ENCODE data around the gene LRMDA. TPM values are rescaled to one million over a fixed set of nuclear protein-coding genes. Genes with fewer than 3 reads are reported as not detected.
"Not testable (repeated sequence)": the region's sequence is repeated elsewhere in the genome, so short reads cannot be mapped to it uniquely, and the experiment has no call there.

The LRMDA gene
- total RNA-seq, 1 donor from 2014 or later: 2.1 TPM

DNA sequence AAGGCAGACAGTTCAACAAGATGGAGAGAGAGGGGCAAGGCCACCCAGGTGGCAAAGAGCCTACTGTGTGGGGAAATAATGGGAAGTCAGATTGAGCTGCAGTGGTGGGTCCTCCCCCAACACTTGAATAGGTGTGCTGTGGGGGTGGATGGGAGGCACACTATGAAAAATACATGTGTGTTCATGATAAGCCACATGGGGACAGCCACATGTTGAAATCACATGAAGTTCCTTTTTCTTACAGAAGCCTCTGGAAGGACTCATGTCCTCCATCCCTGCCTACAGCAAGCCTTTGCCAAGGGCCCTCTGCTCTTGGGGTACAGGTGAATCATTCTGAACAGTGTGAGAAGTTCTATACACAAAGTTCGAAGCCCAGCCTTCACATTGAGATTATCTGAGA, 310.9 kb downstream of the LRMDA start:
- no peak for DNase-seq
- no peak overlapping the region for H3K27ac Mint-ChIP-seq (ENCODE audit: unreplicated experiment)
- no peaks in the 10 kb centered on the region for H3K4me1 Mint-ChIP-seq (ENCODE audit: low read depth, unreplicated experiment)
- no peaks in the 10 kb centered on the region for H3K36me3 Mint-ChIP-seq (ENCODE audit: unreplicated experiment)
- H3K27me3 Mint-ChIP-seq (ENCODE audit: unreplicated experiment): no peaks in the 10 kb centered on the region
- H3K9me3 Mint-ChIP-seq (ENCODE audit: unreplicated experiment): no peaks in the 10 kb centered on the region
- TF ChIP-seq, protein P1, sequence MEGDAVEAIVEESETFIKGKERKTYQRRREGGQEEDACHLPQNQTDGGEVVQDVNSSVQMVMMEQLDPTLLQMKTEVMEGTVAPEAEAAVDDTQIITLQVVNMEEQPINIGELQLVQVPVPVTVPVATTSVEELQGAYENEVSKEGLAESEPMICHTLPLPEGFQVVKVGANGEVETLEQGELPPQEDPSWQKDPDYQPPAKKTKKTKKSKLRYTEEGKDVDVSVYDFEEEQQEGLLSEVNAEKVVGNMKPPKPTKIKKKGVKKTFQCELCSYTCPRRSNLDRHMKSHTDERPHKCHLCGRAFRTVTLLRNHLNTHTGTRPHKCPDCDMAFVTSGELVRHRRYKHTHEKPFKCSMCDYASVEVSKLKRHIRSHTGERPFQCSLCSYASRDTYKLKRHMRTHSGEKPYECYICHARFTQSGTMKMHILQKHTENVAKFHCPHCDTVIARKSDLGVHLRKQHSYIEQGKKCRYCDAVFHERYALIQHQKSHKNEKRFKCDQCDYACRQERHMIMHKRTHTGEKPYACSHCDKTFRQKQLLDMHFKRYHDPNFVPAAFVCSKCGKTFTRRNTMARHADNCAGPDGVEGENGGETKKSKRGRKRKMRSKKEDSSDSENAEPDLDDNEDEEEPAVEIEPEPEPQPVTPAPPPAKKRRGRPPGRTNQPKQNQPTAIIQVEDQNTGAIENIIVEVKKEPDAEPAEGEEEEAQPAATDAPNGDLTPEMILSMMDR (IDR thresholded peaks at IDR 0.05; ENCODE audit: partially characterized antibody, unreplicated experiment): no peak
- H3K4me3 Mint-ChIP-seq (ENCODE audit: unreplicated experiment): no peak overlapping the region

DNA sequence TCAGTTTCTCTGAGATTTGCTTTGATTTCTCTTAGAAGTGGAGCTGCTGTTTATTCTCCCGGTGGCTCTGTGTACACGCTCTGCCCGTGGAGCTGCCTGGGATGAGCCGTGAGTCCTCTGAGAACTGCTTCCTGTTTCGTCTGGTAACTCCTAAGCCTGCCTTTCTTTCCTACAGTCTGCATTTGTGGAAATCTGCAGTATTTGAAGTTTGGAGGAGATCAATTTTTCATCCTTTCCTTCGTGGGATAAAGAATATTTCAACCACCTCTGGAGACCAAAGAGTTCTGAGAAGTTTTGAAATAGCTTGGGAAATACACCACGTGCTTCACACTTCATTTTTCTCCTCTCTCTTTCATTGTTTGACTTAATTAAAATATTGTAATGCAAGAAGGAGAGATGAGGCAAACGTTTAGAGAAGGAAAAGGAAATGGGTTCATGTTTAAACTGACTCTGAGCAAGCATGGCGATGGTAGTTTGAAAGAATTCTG, 311.9 kb downstream of the LRMDA start:
- Mint-ChIP-seq H3K9me3 (ENCODE audit: unreplicated experiment) (no peaks in the 10 kb centered on the region), H3K27ac (ENCODE audit: unreplicated experiment) (no peak overlapping the region), H3K4me1 (ENCODE audit: low read depth, unreplicated experiment) (no peaks in the 10 kb centered on the region), H3K4me3 (ENCODE audit: unreplicated experiment) (no peak overlapping the region), H3K27me3 (ENCODE audit: unreplicated experiment) (no peaks in the 10 kb centered on the region), H3K36me3 (ENCODE audit: unreplicated experiment) (no peaks in the 10 kb centered on the region)
- DNase-seq: no peak
- TF ChIP-seq, protein P1 (IDR thresholded peaks at IDR 0.05; ENCODE audit: partially characterized antibody, unreplicated experiment): no peak

DNA sequence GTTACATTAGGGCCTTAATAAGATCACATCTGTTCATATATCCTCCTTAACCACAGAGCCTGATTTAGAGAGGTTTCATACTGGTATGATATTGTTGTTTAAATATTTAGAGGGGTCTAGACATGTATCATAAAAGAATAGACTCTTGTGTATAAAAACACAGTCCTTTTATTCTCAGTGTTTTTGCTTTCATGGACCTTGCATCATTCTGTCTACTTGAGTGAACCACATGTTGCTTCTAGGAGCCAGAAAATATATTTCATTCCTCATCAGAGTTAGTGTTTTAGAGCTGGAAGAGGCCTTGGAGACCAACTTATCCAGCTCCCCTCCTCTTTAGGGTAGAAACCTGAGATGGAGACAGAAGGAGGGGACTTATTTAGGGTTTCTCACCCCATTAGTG, 312.8 kb downstream of the LRMDA start:
- Mint-ChIP-seq H3K36me3 (ENCODE audit: unreplicated experiment) (no peaks in the 10 kb centered on the region), H3K4me3 (ENCODE audit: unreplicated experiment) (no peak overlapping the region), H3K4me1 (ENCODE audit: low read depth, unreplicated experiment) (no peaks in the 10 kb centered on the region), H3K27ac (ENCODE audit: unreplicated experiment) (no peak overlapping the region), H3K9me3 (ENCODE audit: unreplicated experiment) (no peaks in the 10 kb centered on the region), H3K27me3 (ENCODE audit: unreplicated experiment) (no peaks in the 10 kb centered on the region)
- no peak for DNase-seq
- TF ChIP-seq, protein P1 (IDR thresholded peaks at IDR 0.05; ENCODE audit: partially characterized antibody, unreplicated experiment): no peak

DNA sequence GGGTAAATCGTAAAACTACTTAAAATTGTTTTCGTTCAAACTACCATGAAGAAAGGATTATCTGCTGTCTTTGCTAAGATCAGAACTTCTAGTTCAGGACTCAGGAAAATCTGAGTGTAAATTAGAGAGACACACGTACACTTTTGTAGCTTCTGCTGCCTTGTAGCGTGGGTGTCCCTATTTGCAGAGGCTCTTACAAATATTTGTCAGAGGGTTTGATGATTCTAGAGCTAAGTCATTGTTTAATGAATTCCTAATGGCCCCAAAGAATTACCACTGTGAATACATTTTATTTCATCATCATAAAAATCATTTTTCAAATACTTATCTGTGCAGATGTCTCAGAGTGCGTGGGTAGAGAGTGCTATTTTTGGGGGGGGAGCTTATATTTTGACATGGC, 314.9 kb downstream of the LRMDA start:
- no peak for DNase-seq
- no peaks in the 10 kb centered on the region for H3K27me3 Mint-ChIP-seq (ENCODE audit: unreplicated experiment)
- H3K4me1 Mint-ChIP-seq (ENCODE audit: low read depth, unreplicated experiment): no peaks in the 10 kb centered on the region
- no peaks in the 10 kb centered on the region for H3K36me3 Mint-ChIP-seq (ENCODE audit: unreplicated experiment)
- TF ChIP-seq, protein P1 (IDR thresholded peaks at IDR 0.05; ENCODE audit: partially characterized antibody, unreplicated experiment): no peak
- H3K27ac Mint-ChIP-seq (ENCODE audit: unreplicated experiment): no peak overlapping the region
- peaks cover 2% of the 10 kb centered on the region for H3K9me3 Mint-ChIP-seq (ENCODE audit: unreplicated experiment)
- H3K4me3 Mint-ChIP-seq (ENCODE audit: unreplicated experiment): no peak overlapping the region

DNA sequence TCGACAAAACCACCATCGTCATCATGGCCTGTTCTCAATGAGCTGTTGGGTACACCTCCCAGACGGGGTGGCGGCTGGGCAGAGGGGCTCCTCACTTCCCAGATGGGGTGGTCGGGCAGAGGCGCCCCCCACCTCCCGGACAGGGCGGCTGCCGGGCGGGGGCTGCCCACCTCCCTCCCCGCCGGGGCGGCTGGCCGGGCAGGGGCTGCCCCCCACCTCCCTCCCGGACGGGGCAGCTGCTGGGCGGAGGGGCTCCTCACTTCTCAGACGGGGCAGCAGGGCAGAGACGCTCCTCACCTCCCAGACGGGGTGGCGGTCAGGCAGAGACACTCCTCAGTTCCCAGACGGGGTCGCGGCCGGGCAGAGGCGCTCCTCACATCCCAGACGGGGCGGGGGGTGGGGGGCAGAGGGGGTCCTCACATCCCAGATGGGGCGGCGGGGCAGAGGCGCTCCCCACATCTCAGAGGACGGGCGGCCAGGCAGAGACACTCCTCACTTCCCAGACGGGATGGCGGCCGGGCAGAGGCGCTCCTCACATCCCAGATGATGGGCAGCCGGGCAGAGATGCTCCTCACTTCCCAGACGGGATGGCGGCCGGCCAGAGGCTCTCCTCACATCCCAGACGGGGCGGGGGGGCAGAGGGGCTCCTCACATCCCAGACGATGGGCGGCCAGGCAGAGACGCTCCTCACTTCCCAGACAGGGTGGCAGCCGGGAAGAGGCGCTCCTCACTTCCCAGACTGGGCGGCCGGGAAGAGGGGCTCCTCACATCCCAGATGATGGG, 318.9 kb downstream of the LRMDA start:
- not testable (repeated sequence) for H3K27me3 Mint-ChIP-seq (ENCODE audit: unreplicated experiment); DNase-seq; H3K4me3 Mint-ChIP-seq (ENCODE audit: unreplicated experiment); H3K4me1 Mint-ChIP-seq (ENCODE audit: low read depth, unreplicated experiment); H3K27ac Mint-ChIP-seq (ENCODE audit: unreplicated experiment); H3K9me3 Mint-ChIP-seq (ENCODE audit: unreplicated experiment); H3K36me3 Mint-ChIP-seq (ENCODE audit: unreplicated experiment)
